Thyroid gland (tissue), 4 donors: ENCODE measurements around the gene ARHGAP15. TPM values are rescaled to one million over a fixed set of nuclear protein-coding genes. Genes with fewer than 3 reads are reported as not detected.

Experiments
- DNase-seq, 2 donors: peaks; one replicate each; pipeline ENCODE4 v3.0.0-alpha.2; 2019
- H3K27ac ChIP-seq, 3 donors: fragments of 200-600 bp; sonication (generic); 1 replicate in 2 of 3; 2 replicates in 1 of 3; pipeline ENCODE4 v1.5.1; 2016 to 2019; ENCODE audit warnings: mild to moderate bottlenecking in 1 of 3, moderate library complexity in 1 of 3
- H3K27me3 ChIP-seq: fragments of 200-600 bp; sonication (generic); one replicate; pipeline ENCODE4 v1.5.1; 2019
- H3K36me3 ChIP-seq, 2 donors: fragments of 200-600 bp; sonication (generic); one replicate each; pipeline ENCODE4 v1.5.1; 2016 to 2019
- H3K4me1 ChIP-seq, 2 donors: fragments of 200-600 bp; sonication (generic); one replicate each; pipeline ENCODE4 v1.5.1; 2017 to 2019
- H3K4me3 ChIP-seq, 3 donors: fragments of 200-600 bp; sonication (generic); replicated peaks in 1 of 3; 1 replicate in 2 of 3; 2 replicates in 1 of 3; pipeline ENCODE4 v1.5.1; 2016; ENCODE audit warnings: mild to moderate bottlenecking in 1 of 3
- H3K9me3 ChIP-seq: fragments of 200-600 bp; sonication (generic); one replicate; pipeline ENCODE4 v1.5.1; 2017
- CTCF ChIP-seq, 6 experiments: fragments of 200-600 bp in 3 of 6; fragments of 450-650 bp in 3 of 6; sonication (generic) in 3 of 6; IDR thresholded peaks; one replicate each; pipeline ENCODE4 v1.5.1; 2016 to 2019; ENCODE audit warnings: antibody characterized with exemption in 6 of 6, mild to moderate bottlenecking in 2 of 6, inconsistent platforms in 1 of 6, moderate library complexity in 1 of 6
- POLR2A ChIP-seq, 2 donors: fragments of 450-650 bp; IDR thresholded peaks; one replicate each; pipeline ENCODE4 v1.6.1; 2017; ENCODE audit warnings: antibody characterized with exemption in 2 of 2, mild to moderate bottlenecking in 2 of 2, moderate library complexity in 1 of 2
- WGBS, 2 donors: methylation state at CpG; one replicate each; pipeline ENCODE4 v1.1.5; 2017; 5-methylcytosine and 5-hydroxymethylcytosine counted together
- intact Hi-C: fragments of 100-400 bp; cut with DNase I; formaldehyde crosslinking; loops from one replicate; pipeline ENCODE4 v1.15.1; 2023
- total RNA-seq, 4 donors: library from RNA; depleted of rRNA; stranded (reverse); fragments of >200 nt; gene quantifications; one replicate each; pipeline ENCODE4 v1.2.3, GENCODE V29; 2016

The ARHGAP15 gene
- total RNA-seq, 4 donors from 2014 or later = 9.8 to 24.4 (median 11.9) TPM

- intact Hi-C loops = no loop called here
- no peaks in the 10 kb centered on the region for H3K9me3 ChIP-seq
- 95 to 96% methylated on average over 4 of the region's 4 CpGs for WGBS, 2 donors
- H3K4me3 ChIP-seq = no peak overlapping the region
- no peaks in the 10 kb centered on the region for H3K36me3 ChIP-seq
- TF ChIP-seq CTCF (IDR thresholded peaks at IDR 0.05) (no peak), POLR2A (IDR thresholded peaks at IDR 0.05) (no peak)
- H3K27ac ChIP-seq = no peak overlapping the region
- no peaks in the 10 kb centered on the region for H3K27me3 ChIP-seq
- H3K4me1 ChIP-seq = no peaks in the 10 kb centered on the region
- DNase-seq = no peak
Measured at GRCh38 chr2:143204062-143204461, 74.8 kb downstream of the ARHGAP15 start.

- no peak overlapping the region for H3K4me3 ChIP-seq
- no peaks in the 10 kb centered on the region for H3K9me3 ChIP-seq
- no peaks in the 10 kb centered on the region for H3K27me3 ChIP-seq
- 89 to 96% methylated on average over 1 of the region's 1 CpG for WGBS, 2 donors
- no peak for TF ChIP-seq POLR2A (IDR thresholded peaks at IDR 0.05)
- TF ChIP-seq CTCF (IDR thresholded peaks at IDR 0.05) = peak in 2 of 6 experiments; percentile 17 to 28
- no peaks in the 10 kb centered on the region for H3K36me3 ChIP-seq
- H3K27ac ChIP-seq = no peak overlapping the region
- no peak for DNase-seq
- H3K4me1 ChIP-seq = no peaks in the 10 kb centered on the region
- intact Hi-C loops = no loop called here
Measured at GRCh38 chr2:143205106-143205764, 76.0 kb downstream of the ARHGAP15 start.

GRCh38 chr2:143209570-143210445 lies 80.6 kb downstream of the ARHGAP15 start:
- TF ChIP-seq POLR2A (IDR thresholded peaks at IDR 0.05) (no peak), CTCF (IDR thresholded peaks at IDR 0.05) (no peak)
- Histone ChIP-seq H3K9me3 (no peaks in the 10 kb centered on the region), H3K27ac (no peak overlapping the region), H3K36me3 (no peaks in the 10 kb centered on the region), H3K27me3 (no peaks in the 10 kb centered on the region), H3K4me3 (no peak overlapping the region), H3K4me1 (no peaks in the 10 kb centered on the region)
- DNase-seq = no peak
- 77 to 86% methylated on average over 6 of the region's 6 CpGs for WGBS, 2 donors
- intact Hi-C loops = no loop called here

GRCh38 chr2:143210446-143210819 lies 81.2 kb downstream of the ARHGAP15 start:
- Histone ChIP-seq H3K9me3 (no peaks in the 10 kb centered on the region), H3K4me1 (no peaks in the 10 kb centered on the region), H3K4me3 (no peak overlapping the region), H3K36me3 (no peaks in the 10 kb centered on the region), H3K27me3 (no peaks in the 10 kb centered on the region), H3K27ac (no peak overlapping the region)
- WGBS, 2 donors = 88 to 95% methylated on average over 1 of the region's 1 CpG
- no peak for TF ChIP-seq CTCF (IDR thresholded peaks at IDR 0.05)
- no peak for TF ChIP-seq POLR2A (IDR thresholded peaks at IDR 0.05)
- intact Hi-C loops = no loop called here
- no peak for DNase-seq
